Naive thymus-derived CD4-positive, alpha-beta T cell (primary cell): ENCODE measurements around the gene ETV3L. TPM values are rescaled to one million over a fixed set of nuclear protein-coding genes. Genes with fewer than 3 reads are reported as not detected.

ENCODE experiments used
- ATAC-seq: fragments of 150-1000 bp; cut with Tn5 transposase; 2 replicates; pipeline ENCODE4 v1.10.0; 2021; ENCODE audit warnings: mild to moderate bottlenecking, moderate library complexity
- CTCF ChIA-PET: fragments of 350-600 bp; sonication (Branson Sonifier 250); formaldehyde crosslinking; loops from one replicate; lab custom pipeline; 2021; ENCODE audit warnings: antibody characterized with exemption; lab: Charles Lee
- POLR2A ChIA-PET: fragments of 350-600 bp; sonication (Branson Sonifier 250); formaldehyde crosslinking; loops from one replicate; lab custom pipeline; 2021; ENCODE audit warnings: antibody characterized with exemption, inconsistent platforms; lab: Charles Lee
- DNase-seq, 9 donors: peaks; one replicate each; pipeline versions ENCODE4 v3.0.0 to v3.0.0-alpha.2; 2020 to 2022; ENCODE audit warnings: mixed read lengths in 1 of 9
- H3K27ac ChIP-seq: one replicate; pipeline ENCODE4 v1.7.0; 2013; ENCODE audit warnings: mild to moderate bottlenecking, low read depth, low read length, moderate library complexity
- H3K27me3 ChIP-seq, 2 donors: one replicate each; pipeline ENCODE4 v1.7.0; 2013; ENCODE audit warnings: low read length in 2 of 2, mild to moderate bottlenecking in 2 of 2, moderate library complexity in 2 of 2; ENCODE audit not compliant: control insufficient read depth in 2 of 2, insufficient read depth in 2 of 2
- H3K36me3 ChIP-seq, 3 experiments: 1 replicate in 2 of 3; 2 replicates in 1 of 3; pipeline ENCODE4 v1.7.0; 2013; ENCODE audit warnings: low read length in 3 of 3, mild to moderate bottlenecking in 3 of 3, moderate library complexity in 1 of 3; ENCODE audit not compliant: insufficient read depth in 3 of 3, control insufficient read depth in 2 of 3
- H3K4me1 ChIP-seq, 2 donors: one replicate each; pipeline ENCODE4 v1.7.0; 2013; ENCODE audit warnings: low read length in 2 of 2, mild to moderate bottlenecking in 2 of 2, moderate library complexity in 1 of 2; ENCODE audit not compliant: control insufficient read depth in 2 of 2, insufficient read depth in 2 of 2
- H3K4me3 ChIP-seq: 2 replicates; pipeline ENCODE4 v1.7.0; 2013; ENCODE audit warnings: mild to moderate bottlenecking, low read length
- H3K9me3 ChIP-seq, 3 experiments: 1 replicate in 2 of 3; 2 replicates in 1 of 3; pipeline ENCODE4 v1.7.0; 2013; ENCODE audit warnings: low read length in 3 of 3; ENCODE audit not compliant: control insufficient read depth in 2 of 3
- H3K27ac Mint-ChIP-seq, 9 donors: one replicate each; pipeline ENCODE4 v1.8.0; 2020 to 2022; ENCODE audit warnings: mixed read lengths in 9 of 9, mild to moderate bottlenecking in 8 of 9, moderate library complexity in 5 of 9, inconsistent platforms in 2 of 9
- H3K27me3 Mint-ChIP-seq, 5 donors: one replicate each; pipeline ENCODE4 v1.8.0; 2021 to 2022; ENCODE audit warnings: mixed read lengths in 5 of 5, mild to moderate bottlenecking in 1 of 5
- H3K36me3 Mint-ChIP-seq, 5 donors: one replicate each; pipeline ENCODE4 v1.8.0; 2020 to 2022; ENCODE audit warnings: mixed read lengths in 5 of 5, mild to moderate bottlenecking in 3 of 5, inconsistent platforms in 1 of 5
- H3K4me1 Mint-ChIP-seq, 7 donors: one replicate each; pipeline ENCODE4 v1.8.0; 2020 to 2022; ENCODE audit warnings: mixed read lengths in 7 of 7, mild to moderate bottlenecking in 3 of 7, inconsistent platforms in 1 of 7
- H3K4me3 Mint-ChIP-seq, 10 donors: one replicate each; pipeline ENCODE4 v1.8.0; 2020 to 2022; ENCODE audit warnings: mild to moderate bottlenecking in 10 of 10, mixed read lengths in 10 of 10, moderate library complexity in 6 of 10, inconsistent platforms in 2 of 10
- H3K9me3 Mint-ChIP-seq, 11 donors: one replicate each; pipeline ENCODE4 v1.8.0; 2020 to 2022; ENCODE audit warnings: mixed read lengths in 11 of 11, mild to moderate bottlenecking in 4 of 11, inconsistent platforms in 1 of 11, moderate library complexity in 1 of 11
- intact Hi-C, 2 donors: fragments of 100-400 bp; cut with micrococcal nuclease; formaldehyde crosslinking; loops; one replicate each; pipeline ENCODE4 v1.15.1; 2023
- polyA plus RNA-seq, 2 donors: library from polyadenylated mRNA; unstranded; fragments of 300-500 nt; fragmentation: Illumina TruSeq; gene quantifications; one replicate each; pipeline ENCODE4 v1.2.3, GENCODE V29; 2021
- total RNA-seq, 6 experiments: library from RNA in 5 of 6; stranded (reverse) in 5 of 6; gene quantifications; 1 replicate in 5 of 6; 2 replicates in 1 of 6; pipeline ENCODE4 v1.2.3 and lab custom pipeline; 2021 to 2026

ETV3L gene
- total and polyA plus RNA-seq, 7 experiments from 2014 or later = not detected

GRCh38 chr1:157124855-157125254 is 25.2 kb upstream of the ETV3L start:
- H3K4me3 Mint-ChIP-seq = no peak overlapping the region
- peak overlapping the region in 1 of 9 donors; percentile 54 for H3K27ac Mint-ChIP-seq

GRCh38 chr1:157119448-157119847 is 19.8 kb upstream of the ETV3L start:
- H3K4me1 Mint-ChIP-seq = peaks cover 24 to 45% (median 35%) of the 10 kb centered on the region in 7 donors
- peaks cover 9 to 24% (median 16%) of the 10 kb centered on the region in 5 donors for H3K36me3 Mint-ChIP-seq
- H3K9me3 ChIP-seq = no peaks in the 10 kb centered on the region
- peaks cover 0 to 3% (median 0%) of the 10 kb centered on the region in 5 donors for H3K27me3 Mint-ChIP-seq
- ChIA-PET POLR2A (no interaction called here), CTCF (interaction anchor here (0.8 to 1.6 kb wide), 3 partner anchors 29 to 35 kb away, joined by 3 to 4 read pairs (median 3); no protein-coding TSS in a partner anchor)
- H3K27ac ChIP-seq = no peak overlapping the region
- no peak overlapping the region for H3K4me3 ChIP-seq
- intact Hi-C loops = no loop called here
- no peak overlapping the region for H3K4me3 Mint-ChIP-seq
- no peaks in the 10 kb centered on the region for H3K9me3 Mint-ChIP-seq
- peaks cover 0 to 4% of the 10 kb centered on the region in 2 donors for H3K4me1 ChIP-seq
- H3K27ac Mint-ChIP-seq = peak overlapping the region in 2 of 9 donors; percentile 67 to 80
- peaks cover 0 to 23% (median 7%) of the 10 kb centered on the region in 3 experiments for H3K36me3 ChIP-seq
- ATAC-seq = no peak
- DNase-seq = no peak
- no peaks in the 10 kb centered on the region for H3K27me3 ChIP-seq

More at GRCh38 chr1:157124855-157125254, 25.2 kb upstream of the ETV3L start:
- ATAC-seq (no peak), DNase-seq (no peak)
- no peaks in the 10 kb centered on the region for H3K27me3 Mint-ChIP-seq
- H3K36me3 Mint-ChIP-seq = peaks cover 24 to 63% (median 40%) of the 10 kb centered on the region in 5 donors
- peaks cover 26 to 67% (median 47%) of the 10 kb centered on the region in 7 donors for H3K4me1 Mint-ChIP-seq
- Histone ChIP-seq H3K4me3 (no peak overlapping the region), H3K27me3 (no peaks in the 10 kb centered on the region), H3K27ac (no peak overlapping the region), H3K36me3 (peaks cover 6 to 58% (median 18%) of the 10 kb centered on the region in 3 experiments), H3K9me3 (no peaks in the 10 kb centered on the region), H3K4me1 (no peaks in the 10 kb centered on the region)
- intact Hi-C loops = no loop called here
- CTCF ChIA-PET = no interaction called here
- no peaks in the 10 kb centered on the region for H3K9me3 Mint-ChIP-seq
- POLR2A ChIA-PET = no interaction called here

DNA sequence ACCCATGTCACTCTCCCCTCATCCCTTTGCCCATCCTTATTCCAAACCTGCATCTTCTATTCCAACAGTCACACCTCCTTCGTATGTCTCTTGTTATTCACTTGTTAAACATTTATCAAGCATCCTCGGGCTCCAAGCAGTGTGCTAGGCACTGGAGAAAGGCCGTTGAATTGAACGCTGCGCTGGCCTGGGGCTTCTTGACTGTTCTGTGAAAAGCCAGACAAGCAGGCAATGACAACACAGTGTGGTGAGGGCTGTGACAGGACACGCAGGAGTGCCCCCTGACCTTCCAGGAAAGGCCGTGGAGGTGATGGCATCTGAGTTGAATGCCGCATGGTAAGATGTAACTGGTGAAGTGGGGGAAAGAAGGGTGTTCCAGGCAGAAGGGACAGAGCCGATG is 19.4 kb upstream of the ETV3L start:
- Histone ChIP-seq H3K4me1 (peaks cover 0 to 4% of the 10 kb centered on the region in 2 donors), H3K9me3 (no peaks in the 10 kb centered on the region), H3K27me3 (no peaks in the 10 kb centered on the region), H3K4me3 (no peak overlapping the region), H3K36me3 (peaks cover 0 to 18% (median 7%) of the 10 kb centered on the region in 3 experiments), H3K27ac (no peak overlapping the region)
- DNase-seq = no peak
- no peak for ATAC-seq
- H3K27ac Mint-ChIP-seq = peak overlapping the region in 2 of 9 donors; percentile 29 to 51
- peaks cover 0 to 3% (median 0%) of the 10 kb centered on the region in 5 donors for H3K27me3 Mint-ChIP-seq
- peaks cover 21 to 40% (median 31%) of the 10 kb centered on the region in 7 donors for H3K4me1 Mint-ChIP-seq
- POLR2A ChIA-PET = no interaction called here
- CTCF ChIA-PET = interaction anchor here (1.6 kb wide), 1 partner anchor 28 kb away, joined by 3 read pairs; no protein-coding TSS in a partner anchor
- intact Hi-C loops = no loop called here
- peaks cover 9 to 19% (median 14%) of the 10 kb centered on the region in 5 donors for H3K36me3 Mint-ChIP-seq
- H3K9me3 Mint-ChIP-seq = no peaks in the 10 kb centered on the region
- H3K4me3 Mint-ChIP-seq = no peak overlapping the region

GRCh38 chr1:157117527-157118057 is 18.0 kb upstream of the ETV3L start:
- ChIA-PET CTCF (interaction anchor here (1.0 kb wide), 1 partner anchor 28 kb away, joined by 5 read pairs; no protein-coding TSS in a partner anchor), POLR2A (no interaction called here)
- Mint-ChIP-seq H3K27me3 (peaks cover 0 to 6% (median 4%) of the 10 kb centered on the region in 5 donors), H3K4me1 (peaks cover 17 to 26% (median 20%) of the 10 kb centered on the region in 7 donors), H3K4me3 (no peak overlapping the region), H3K27ac (peak overlapping the region in 3 of 9 donors; percentile 24 to 52 (median 37)), H3K36me3 (peaks cover 0 to 5% (median 2%) of the 10 kb centered on the region in 5 donors), H3K9me3 (no peaks in the 10 kb centered on the region)
- DNase-seq = no peak
- H3K4me1 ChIP-seq = peaks cover 0 to 4% of the 10 kb centered on the region in 2 donors
- peaks cover 0 to 4% (median 0%) of the 10 kb centered on the region in 3 experiments for H3K36me3 ChIP-seq
- ATAC-seq = no peak
- no peaks in the 10 kb centered on the region for H3K9me3 ChIP-seq
- intact Hi-C loops = no loop called here
- no peak overlapping the region for H3K27ac ChIP-seq
- no peaks in the 10 kb centered on the region for H3K27me3 ChIP-seq
- H3K4me3 ChIP-seq = no peak overlapping the region

- Mint-ChIP-seq H3K27me3 (peaks cover 0 to 10% (median 7%) of the 10 kb centered on the region in 5 donors), H3K4me1 (peaks cover 14 to 26% (median 19%) of the 10 kb centered on the region in 7 donors), H3K4me3 (no peak overlapping the region), H3K27ac (peak overlapping the region in 3 of 9 donors; percentile 14 to 48 (median 36)), H3K9me3 (no peaks in the 10 kb centered on the region), H3K36me3 (peaks cover 0 to 3% (median 0%) of the 10 kb centered on the region in 5 donors)
- CTCF ChIA-PET = interaction anchor here (1.0 kb wide), 1 partner anchor 27 kb away, joined by 5 read pairs; no protein-coding TSS in a partner anchor
- Histone ChIP-seq H3K27ac (no peak overlapping the region), H3K4me1 (peaks cover 0 to 4% of the 10 kb centered on the region in 2 donors), H3K36me3 (no peaks in the 10 kb centered on the region), H3K9me3 (no peaks in the 10 kb centered on the region), H3K27me3 (no peaks in the 10 kb centered on the region), H3K4me3 (no peak overlapping the region)
- no peak for ATAC-seq
- no peak for DNase-seq
- POLR2A ChIA-PET = no interaction called here
- intact Hi-C loops = no loop called here
Measured at GRCh38 chr1:157116737-157117103, 17.1 kb upstream of the ETV3L start.

GRCh38 chr1:157115851-157116736 is 16.5 kb upstream of the ETV3L start:
- intact Hi-C loops = no loop called here
- no peak overlapping the region for H3K27ac ChIP-seq
- ATAC-seq (no peak), DNase-seq (no peak)
- ChIA-PET POLR2A (no interaction called here), CTCF (interaction anchor here (1.0 kb wide), 1 partner anchor 26 kb away, joined by 5 read pairs; no protein-coding TSS in a partner anchor)
- H3K4me1 ChIP-seq = peaks cover 0 to 4% of the 10 kb centered on the region in 2 donors
- peaks cover 2 to 16% (median 8%) of the 10 kb centered on the region in 5 donors for H3K27me3 Mint-ChIP-seq
- H3K36me3 Mint-ChIP-seq = no peaks in the 10 kb centered on the region
- no peaks in the 10 kb centered on the region for H3K9me3 Mint-ChIP-seq
- no peaks in the 10 kb centered on the region for H3K9me3 ChIP-seq
- no peak overlapping the region for H3K4me3 ChIP-seq
- H3K36me3 ChIP-seq = no peaks in the 10 kb centered on the region
- peak overlapping the region in 1 of 9 donors; percentile 36 for H3K27ac Mint-ChIP-seq
- H3K4me1 Mint-ChIP-seq = peaks cover 13 to 26% (median 19%) of the 10 kb centered on the region in 7 donors
- no peaks in the 10 kb centered on the region for H3K27me3 ChIP-seq
- no peak overlapping the region for H3K4me3 Mint-ChIP-seq
